Ramos (cell line): Measurements from ENCODE around the gene KLHL29.

Experiments
- in situ Hi-C: fragments of 300-500 bp; cut with MboI; formaldehyde crosslinking; loops from one replicate; pipeline ENCODE4 v1.14.3; 2022; ENCODE audit warnings: low sequenced_read_pairs; ENCODE audit not compliant: unreplicated experiment

The KLHL29 gene

DNA sequence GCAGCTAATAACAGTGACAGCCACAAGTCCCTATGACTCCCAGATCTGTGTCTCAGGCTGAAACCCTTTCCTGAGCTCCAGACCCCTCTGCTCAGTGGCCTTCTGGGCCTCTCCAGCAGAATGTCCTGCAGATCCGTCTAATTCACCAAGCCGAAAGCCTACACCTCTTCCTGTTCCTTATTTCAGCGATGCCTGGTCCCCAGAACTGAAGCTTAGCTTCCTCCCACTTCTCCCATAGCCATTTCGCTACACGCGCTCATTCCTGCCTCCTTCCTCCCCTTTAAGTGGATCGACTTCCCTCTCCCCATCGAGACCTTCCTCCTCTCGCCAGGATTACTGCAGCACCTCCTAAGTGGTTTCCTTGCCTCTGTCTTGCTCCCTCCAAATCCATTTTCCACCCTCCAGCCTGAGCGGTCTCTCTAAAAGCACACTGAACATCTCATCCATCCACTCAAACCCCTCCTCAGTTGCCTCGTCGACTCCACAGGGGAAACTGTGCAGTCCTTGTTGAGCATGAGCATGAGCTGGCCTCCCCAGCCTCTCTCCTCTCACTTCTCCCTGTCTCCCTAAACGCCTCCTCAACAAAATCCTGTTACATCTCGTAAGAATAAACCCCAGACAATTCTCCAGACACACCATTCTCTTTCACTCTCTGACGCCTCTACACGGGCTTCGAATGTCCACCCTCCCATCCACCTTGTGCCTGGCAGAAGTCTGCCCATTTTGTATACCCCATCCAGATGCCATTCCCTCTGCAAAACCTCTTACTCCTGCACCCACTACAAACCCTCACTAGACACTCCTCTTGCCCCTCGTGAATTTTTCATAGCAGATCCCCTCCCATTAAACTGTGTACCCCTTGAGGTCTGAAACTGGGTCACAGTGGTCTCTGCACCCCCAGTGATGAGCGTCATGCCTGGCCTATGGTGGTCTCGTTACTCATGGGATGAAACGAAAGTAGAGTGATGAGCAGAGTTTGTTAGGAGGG lies 309.4 kb downstream of the KLHL29 start:
- in situ Hi-C loops, result no loop called here

DNA sequence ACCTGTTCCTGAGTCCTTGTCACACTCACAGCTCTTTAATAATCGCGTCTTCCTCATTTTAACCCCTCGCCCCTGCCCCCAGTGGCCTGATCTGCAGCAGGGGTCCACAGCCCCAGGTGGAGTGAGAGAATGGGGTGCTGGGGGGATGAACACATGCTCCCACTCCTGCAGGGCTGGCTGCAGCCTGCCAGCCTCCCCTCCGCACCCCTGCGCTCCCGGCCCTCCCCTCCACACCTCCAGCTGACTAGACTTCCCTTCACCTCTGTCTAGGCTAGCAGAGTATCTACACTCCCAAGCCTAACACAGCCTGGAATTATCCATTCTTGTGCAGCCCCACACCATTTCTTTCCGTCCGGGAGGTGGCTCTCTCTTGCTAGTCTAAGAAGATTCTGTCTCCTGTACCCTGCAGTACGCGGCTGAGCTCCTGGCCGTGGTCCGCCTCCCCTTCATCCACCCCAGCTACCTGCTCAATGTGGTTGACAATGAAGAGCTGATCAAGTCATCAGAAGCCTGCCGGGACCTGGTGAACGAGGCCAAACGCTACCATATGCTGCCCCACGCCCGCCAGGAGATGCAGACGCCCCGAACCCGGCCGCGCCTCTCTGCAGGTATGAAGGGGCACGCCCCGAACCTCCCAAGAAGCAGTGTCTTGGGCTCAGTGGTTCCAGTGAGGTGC lies 310.4 kb downstream of the KLHL29 start:
- in situ Hi-C loops, result no loop called here

DNA sequence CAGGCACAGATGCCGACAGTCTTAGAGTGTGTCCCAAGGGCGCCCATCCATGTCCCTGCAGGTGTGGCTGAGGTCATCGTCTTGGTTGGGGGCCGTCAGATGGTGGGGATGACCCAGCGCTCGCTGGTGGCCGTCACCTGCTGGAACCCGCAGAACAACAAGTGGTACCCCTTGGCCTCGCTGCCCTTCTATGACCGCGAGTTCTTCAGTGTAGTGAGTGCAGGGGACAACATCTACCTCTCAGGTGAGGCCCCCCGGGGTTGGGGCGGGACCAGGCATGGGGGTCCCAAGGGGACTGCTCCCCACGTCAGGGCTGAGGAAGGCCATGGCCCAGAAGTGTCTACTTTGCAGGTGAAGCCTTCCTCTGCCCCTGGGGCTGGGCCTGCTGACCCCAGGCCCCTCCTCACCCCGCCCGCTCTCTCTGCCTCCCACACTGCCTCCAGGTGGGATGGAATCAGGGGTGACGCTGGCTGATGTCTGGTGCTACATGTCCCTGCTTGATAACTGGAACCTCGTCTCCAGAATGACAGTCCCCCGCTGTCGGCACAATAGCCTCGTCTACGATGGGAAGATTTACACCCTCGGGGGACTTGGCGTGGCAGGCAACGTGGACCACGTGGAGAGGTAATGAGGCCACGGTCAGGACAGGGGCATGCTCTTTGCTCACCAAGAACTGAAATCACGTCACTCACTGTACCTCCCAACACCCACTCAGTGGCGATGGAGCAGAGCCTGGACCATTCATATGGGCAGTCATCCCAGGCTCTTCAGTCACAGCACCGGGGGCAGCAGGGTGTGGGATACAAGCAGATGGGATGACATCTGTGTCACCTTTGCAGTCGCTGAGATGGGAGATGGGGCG lies 311.1 kb downstream of the KLHL29 start:
- in situ Hi-C loops, result no loop called here

DNA sequence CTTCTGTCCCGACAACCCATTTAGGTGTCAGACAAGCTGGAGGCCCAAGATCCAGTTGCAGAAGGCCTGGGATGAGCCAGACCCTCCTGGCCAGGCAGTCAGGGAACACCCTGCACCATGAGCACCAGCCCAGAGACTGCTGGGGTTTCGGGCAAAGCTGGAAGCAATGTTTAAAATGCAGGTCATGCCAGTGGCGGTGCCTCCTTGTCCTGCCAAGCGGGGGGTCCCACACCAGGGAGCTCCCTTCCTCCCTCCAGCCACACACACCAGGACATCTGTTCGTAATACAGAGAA lies 311.7 kb downstream of the KLHL29 start:
- in situ Hi-C loops, result no loop called here

DNA sequence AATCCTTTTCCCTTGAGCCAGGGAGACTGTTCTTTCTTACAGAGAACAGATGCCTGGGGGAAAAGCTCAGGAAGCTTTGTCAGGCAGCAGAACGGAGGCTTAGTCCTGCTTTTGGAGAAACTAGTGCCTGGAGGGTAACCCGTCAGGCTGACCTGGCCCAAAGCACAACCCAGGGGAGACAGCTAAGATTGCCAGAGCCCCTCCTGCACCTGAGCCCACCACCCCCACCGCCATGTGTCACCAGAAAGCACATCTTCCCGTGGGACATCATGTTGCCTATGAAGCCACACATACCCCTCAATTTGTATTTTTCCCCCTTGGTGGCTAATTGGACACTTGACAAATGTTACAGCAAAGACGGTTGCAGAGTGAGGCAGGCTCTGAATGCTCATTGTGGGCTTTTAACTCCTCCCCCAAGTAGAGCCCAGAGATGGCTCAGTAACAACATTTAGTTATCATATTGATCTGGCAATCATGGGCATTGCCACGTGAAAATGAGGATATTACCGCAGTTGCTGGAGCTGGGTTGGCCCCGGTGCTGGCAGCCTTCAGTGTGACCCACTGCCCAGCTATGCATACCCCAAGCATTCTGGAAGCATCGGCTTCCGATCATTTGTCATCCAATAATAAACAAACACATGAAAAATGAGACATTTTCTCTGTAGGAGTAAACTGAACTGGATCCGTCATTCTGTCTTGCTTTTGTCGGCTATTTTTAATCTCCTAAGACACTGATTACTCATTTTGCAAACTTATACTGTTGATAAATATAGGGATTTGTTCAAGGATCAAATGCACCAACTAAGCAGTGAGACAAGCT lies 312.5 kb downstream of the KLHL29 start:
- in situ Hi-C loops, result no loop called here

DNA sequence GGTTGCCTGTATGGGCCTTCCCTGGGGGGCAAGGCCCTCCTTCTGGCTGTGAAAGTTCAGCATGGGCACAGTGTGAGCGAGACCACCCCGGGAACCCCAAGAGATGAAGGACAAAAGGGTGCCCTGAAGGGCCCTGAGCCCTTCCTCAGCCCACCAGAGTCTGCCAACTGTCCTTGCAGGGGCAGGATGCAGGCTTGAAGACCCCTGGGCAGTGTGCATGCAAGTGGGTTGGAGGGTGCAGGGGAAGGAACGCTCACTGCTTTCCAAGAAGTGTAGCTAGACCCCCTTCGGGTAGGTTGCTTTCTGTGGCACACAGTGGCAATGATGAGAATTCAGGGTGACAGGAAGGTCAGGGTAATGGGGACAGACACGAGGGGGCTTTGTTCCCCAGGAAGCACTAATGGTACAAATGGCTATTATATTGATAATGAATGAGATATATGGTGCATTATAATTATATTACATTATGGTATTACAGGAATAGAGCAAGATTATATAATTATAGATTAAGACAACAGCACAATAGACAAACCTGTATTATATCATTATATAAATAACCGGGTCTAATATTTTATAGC lies 313.2 kb downstream of the KLHL29 start:
- in situ Hi-C loops, result no loop called here

DNA sequence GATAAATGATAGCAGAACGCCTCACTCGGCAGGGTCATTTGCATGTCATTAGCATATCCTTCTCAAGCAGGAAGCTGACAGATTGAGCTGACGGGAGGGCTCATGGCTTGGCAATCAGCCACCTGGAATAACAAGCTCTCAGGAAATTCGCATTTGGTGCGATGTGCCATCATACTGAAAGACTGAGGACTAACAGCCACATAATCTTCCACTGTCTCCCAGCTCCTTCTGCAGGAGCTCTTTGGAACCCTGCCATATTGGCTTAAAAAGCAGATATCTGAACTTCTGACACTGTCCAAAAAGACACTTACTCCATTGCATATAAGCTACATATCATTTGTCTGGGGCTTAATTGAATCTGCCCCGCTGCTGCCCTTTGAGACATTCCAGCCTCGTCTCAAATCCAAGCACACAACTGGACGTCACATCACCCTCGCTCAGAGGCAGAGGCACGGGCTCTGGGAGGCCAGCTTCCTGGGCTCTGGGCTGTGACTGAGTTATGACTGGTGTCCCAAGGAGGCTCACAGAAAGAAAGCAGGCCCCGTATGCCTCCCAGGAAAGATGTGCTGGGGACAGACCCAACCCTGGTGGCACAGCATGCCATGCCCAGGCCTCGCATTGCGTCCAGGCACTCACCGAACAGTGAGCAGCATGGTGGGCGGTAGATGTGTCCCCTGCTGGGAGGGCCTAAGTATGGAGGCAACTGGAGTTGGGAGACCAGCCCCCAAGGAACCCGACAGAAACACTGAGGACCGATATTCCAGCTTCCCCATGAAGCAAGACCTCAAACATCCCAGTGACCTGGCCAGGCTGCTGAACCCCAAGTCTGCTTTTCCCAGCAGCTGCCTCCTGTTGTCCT lies 314.0 kb downstream of the KLHL29 start:
- in situ Hi-C loops, result no loop called here

DNA sequence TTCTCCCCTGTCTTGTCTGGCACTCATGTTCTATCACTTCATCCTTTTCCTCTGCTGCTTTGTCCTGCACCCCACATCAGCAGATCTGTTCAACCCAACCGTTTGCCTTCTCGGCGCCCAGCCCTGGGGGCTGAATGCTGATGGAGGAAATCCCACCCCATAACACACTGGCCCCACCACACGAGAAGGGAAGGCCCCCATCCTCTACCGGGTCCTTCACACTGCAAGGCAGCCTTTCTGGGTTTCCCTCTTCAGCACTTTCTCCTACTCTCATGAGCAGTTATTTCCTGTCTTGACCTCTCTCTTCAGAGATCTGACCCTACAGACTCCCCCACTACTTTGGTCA lies 314.6 kb downstream of the KLHL29 start:
- in situ Hi-C loops, result no loop called here

DNA sequence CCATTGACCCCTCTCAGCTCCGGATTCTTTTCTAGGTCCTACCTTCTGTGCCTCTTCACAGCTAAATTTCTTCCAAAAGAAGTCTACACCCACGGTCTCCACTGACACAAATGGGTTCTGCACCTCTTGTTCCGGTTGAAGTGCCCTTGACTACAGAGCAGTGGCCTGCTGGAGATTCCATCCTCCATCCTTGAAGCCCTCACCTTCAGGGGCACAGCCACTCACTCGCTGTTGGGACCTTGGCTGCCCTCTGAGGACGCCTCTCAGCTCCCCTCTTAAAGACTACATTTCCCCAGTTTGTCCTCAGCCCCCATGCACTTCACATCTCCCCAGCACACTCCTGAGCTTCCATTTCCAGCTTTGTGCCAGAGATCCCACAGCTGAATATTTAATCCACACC lies 315.6 kb downstream of the KLHL29 start:
- in situ Hi-C loops, result no loop called here

DNA sequence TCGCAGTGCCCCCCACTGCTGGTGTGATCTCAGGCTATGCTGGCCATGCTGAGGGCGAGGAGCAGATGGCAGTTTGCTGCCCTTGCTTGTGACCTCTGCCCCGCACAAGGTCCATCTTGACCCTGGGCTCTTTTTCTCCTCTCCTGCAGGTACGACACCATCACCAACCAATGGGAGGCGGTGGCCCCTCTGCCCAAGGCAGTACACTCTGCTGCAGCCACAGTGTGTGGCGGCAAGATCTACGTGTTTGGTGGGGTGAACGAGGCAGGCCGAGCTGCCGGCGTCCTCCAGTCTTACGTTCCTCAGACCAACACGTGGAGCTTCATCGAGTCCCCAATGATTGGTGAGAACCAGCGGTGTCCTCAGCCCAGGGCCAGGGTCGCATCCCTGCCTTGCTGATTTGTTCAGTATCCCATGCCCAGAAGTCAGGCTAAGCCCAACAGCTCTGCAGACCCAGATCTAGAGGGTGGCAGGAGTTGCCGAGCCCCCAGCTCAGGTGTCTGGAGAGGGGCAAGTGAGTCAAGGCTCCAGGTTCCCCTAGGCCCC lies 318.1 kb downstream of the KLHL29 start:
- in situ Hi-C loops, result no loop called here

DNA sequence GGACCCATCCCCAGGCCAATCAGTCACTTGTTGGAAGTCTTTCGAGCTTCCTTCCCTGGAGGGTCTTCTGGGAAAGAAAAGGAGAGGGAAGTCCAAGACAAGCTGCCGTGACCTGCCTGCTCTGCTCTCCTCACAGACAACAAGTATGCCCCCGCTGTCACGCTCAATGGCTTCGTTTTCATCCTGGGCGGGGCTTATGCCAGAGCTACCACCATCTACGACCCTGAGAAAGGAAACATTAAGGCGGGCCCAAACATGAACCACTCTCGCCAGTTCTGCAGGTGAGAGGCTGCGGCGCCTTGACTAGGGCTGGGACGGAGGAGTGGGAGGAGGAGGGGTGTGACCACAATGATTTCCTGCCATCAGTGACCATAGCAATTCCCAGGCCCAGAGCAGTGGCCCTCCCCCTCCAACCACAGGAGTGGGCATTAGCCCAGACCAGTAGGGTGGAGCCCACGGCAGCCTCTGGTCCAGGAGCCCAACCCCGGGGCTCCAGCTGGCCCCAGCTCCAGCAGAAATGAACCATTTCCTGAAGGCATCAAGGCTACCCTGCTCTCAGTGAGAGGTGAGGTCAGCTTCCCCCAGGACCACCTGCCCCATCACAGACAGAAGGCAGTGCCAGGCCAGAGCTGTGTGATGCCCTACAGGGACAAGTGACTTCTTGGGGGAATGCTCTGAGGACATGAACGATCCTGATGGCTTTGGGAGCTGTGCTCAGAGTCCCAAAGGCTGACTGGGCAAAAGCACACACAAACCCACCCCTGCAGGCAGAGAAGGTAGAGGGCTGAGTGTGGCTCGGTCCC lies 318.8 kb downstream of the KLHL29 start:
- in situ Hi-C loops, result no loop called here

DNA sequence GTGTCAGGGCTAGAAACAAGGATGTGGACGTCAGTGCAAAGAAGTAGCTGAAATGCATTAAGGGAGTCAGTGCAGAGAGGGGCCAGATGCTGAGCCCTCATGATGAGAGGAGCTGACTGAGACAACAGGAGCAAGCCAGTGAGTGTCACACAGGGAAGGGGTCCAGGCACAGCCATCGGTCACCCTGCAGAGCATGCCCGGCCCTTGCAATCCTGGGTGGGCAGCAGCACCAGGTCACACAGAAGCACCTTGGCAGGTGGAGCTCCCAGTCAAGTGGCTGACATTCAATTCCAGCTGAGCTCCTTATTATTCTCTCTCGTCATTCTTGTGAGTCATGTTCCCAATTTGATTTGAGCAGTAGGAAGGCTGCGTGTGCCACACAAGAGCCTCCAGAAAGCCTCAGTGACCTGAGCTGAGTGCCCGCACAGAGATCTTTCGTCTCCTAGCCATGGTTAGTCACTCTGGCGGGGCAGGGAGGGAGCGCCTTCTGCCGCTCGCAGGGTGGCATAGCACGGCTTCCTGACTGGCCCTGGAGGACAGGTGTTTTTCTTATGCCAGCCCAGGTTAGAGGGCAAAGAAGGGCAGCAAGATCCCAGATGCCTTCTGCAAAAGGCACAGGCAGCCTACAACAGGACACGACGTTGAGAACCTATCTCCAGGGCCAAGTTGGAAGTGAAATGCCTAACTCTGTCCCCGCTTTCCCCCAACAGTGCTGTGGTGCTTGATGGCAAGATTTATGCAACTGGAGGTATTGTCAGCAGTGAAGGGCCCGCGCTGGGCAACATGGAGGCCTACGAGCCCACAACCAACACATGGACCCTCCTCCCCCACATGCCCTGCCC lies 321.0 kb downstream of the KLHL29 start:
- in situ Hi-C loops, result no loop called here

DNA sequence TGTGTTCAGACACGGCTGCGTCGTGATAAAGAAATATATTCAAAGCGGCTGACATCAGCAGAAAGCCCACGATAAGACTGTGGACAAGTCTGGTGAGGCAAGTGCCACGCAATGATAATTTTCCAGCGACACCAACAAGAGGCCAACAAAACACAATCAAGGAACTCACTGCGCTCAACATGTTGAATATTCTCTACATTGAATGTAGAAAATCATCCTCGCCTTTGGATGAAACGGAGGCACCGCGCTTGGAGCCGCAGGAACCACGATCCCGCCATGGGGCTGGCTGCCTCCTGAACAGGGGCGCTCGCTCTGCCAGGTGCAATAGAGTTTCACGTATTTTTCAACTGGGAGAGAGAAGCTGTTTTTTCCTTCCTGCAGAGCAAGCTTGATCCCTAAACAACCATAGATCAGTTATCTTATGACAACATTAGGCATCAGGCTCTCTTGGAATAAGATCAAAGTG lies 321.7 kb downstream of the KLHL29 start:
- in situ Hi-C loops, result no loop called here

DNA sequence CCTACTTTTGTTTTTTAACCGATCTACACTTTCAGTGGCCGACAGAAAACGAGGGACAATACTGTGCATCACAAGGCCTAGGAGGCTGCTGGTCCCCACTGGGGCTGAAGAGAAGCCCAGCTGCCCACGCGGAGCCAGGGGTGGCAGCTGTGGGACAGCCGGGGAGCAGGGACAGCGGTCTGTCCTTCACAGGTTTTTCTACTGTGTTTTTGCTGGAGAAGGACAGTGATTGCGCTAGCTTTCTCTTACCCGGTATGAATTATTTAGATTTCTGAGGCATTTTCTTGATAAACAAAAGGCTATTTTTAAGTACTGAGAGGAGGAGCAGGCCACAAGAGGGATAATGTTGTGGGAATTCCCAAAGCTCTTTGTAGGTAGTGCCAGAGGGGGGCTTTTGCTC lies 322.1 kb downstream of the KLHL29 start:
- in situ Hi-C loops, result no loop called here

DNA sequence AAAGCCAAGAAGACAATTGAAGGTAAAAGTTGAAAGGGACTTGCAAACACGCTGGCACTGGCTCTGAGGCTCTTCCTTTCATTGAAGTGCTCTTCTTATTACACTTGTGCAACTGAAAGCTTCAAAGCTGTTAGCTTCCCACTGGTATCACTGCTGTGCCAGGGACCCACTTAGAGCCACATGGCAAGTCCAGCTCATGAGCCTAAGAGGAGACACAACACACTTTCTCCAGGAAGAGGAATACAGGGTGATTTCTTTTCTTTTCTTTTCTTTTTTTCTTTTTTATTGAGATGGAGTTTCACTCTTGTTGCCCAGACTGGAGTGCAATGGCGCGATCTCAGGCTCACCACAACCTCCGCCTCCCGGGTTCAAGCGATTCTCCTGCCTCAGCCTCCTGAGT lies 323.8 kb downstream of the KLHL29 start:
- in situ Hi-C loops, result no loop called here

DNA sequence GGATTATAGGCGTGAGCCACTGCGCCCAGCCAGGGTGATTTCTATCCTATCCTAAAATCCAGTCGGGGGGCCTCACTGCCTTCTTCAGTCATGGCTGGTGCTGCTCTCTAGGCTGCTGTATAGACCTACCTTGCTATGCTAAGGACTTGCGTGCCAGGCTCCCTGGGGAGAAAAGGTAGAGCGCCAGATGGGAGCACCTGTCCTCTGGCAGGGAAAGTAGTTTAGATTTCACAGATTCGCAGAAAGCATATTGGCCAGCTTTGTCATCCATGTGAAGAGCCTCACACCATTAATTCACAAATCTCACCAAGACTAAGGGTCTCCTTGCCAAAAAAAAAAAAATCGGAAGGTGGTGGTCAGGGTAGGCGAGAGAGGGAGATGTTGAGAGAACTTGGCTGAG lies 324.3 kb downstream of the KLHL29 start:
- in situ Hi-C loops, result no loop called here
